AG08396 (cell line): ENCODE measurements around the gene ARHGEF28.

Source experiments
- DNase-seq: peaks from one replicate; pipeline ENCODE4 v3.0.0; 2012; ENCODE audit warnings: low spot score, mixed read lengths

Gene ARHGEF28

GRCh38 chr5:73735032-73735734 lies 109.2 kb downstream of the ARHGEF28 start:
- DNase-seq, result no peak

DNA sequence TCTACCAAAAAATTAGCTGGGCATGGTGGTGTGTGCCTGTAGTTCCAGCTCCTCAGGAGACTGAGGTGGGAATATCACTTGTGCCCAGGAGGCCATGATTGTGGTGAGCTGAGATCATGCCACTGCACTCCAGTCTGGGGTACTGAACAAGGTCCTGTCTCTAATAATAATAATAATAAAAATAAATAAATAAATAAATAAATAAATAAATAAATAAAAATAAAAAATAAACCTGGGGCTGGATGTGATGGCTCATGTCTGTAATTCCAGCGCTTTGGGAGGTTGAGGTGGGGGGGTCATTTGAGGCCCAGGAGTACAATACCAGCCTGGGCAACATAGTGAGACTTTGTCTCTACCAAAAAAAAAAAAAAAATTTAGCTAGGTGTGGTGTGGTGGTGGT lies 113.7 kb downstream of the ARHGEF28 start:
- DNase-seq, result no peak

DNA sequence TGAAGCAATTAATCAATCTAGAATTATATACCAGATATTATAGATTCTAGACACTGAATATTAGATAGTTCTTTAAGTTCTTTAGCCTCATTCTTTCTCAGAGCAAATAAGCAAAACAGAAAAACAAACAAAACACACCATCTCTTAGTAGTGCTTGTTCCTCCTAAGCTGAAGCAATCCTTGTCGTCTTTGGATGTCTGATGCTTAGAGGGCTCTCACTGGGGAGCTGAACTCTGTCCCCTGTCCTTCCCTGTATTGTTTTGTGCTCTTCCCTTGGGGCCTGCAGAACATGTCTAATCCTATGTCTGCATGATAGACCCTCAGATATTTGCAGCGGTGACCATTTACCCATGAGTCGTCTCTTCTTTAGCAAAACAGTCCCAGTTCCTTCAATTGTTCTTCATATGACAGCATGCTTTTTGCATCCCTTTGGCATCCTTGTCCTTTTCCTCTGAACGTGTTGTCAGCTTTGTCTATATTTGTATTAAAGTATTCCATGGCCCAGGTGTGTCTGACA lies 114.3 kb downstream of the ARHGEF28 start:
- no peak for DNase-seq

DNA sequence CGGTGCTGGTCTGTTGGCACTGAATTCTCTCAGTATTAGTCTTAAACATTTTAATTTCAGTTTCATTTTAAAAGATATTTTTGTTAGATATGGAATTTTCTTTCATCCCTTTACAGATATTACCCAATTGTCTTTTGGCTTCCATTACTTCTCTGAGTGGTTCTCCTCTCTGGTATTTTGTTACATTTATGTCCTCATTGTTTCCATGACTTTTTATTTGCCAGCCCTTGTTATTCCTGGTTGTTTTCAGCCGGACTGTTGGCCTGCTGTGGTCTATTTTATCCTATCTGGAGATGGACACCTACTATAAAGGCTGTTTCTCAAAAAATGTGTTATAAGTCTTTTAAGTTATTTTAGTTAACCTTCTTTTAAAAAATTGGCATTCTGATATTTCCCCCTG lies 117.2 kb downstream of the ARHGEF28 start:
- no peak for DNase-seq

GRCh38 chr5:73745836-73746235 lies 119.8 kb downstream of the ARHGEF28 start:
- no peak for DNase-seq

DNA sequence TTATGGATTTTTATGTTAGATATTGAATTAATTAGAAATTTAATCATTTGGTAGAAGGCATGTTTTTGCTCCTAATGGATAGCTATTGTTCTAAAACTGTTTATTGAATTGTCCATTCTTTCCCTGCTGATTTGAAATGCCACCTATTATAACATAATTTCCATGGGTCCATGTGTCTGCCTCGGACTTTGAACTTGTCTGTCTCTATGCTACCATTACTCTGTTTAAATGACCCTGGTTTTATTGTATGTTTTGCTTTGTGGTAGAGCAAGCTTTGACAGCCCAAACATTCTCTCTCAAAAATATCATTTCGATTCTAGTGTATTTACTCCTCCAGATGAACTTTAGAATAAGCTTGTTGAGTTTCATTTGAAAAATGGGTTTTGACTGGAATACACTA lies 120.6 kb downstream of the ARHGEF28 start:
- DNase-seq, result no peak

DNA sequence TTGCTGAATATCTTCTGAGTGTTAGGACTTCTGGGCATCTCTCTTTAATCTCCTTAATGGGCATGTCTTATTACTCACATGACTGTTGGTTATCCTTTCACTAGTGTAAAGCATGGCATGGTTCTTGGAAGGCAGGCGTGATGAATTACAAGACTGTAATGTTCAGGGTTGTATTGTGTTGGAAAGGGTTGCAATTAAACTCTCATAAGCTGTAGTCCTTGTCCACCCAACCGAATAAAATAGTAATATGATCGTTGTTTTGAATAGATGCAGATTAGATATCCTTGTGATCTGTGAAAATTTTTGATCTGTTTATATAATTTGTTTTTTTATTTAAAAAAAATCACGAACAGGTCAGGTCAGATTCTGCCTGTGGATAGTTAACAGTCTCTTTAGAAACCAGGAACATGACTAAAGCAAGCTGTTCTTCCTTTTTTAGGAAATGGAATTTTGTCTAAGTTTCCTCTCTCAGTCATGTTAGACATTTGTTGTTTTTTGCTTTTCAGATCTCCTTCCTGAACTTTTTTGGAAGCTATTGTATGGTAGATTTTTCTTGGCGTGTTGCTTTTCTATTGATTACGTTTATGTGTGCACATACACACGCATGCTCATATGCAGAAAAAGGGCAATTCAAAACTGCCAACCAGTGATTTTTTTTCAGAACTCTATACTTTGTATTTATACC lies 121.8 kb downstream of the ARHGEF28 start:
- no peak for DNase-seq

GRCh38 chr5:73748510-73749400 lies 122.8 kb downstream of the ARHGEF28 start:
- DNase-seq, result peak; percentile 41

GRCh38 chr5:73749485-73750270 lies 123.7 kb downstream of the ARHGEF28 start:
- DNase-seq, result no peak

- no peak for DNase-seq
Measured at GRCh38 chr5:73751254-73751914, 125.4 kb downstream of the ARHGEF28 start.

- no peak for DNase-seq
Measured at GRCh38 chr5:73754254-73754653, 128.3 kb downstream of the ARHGEF28 start.

DNA sequence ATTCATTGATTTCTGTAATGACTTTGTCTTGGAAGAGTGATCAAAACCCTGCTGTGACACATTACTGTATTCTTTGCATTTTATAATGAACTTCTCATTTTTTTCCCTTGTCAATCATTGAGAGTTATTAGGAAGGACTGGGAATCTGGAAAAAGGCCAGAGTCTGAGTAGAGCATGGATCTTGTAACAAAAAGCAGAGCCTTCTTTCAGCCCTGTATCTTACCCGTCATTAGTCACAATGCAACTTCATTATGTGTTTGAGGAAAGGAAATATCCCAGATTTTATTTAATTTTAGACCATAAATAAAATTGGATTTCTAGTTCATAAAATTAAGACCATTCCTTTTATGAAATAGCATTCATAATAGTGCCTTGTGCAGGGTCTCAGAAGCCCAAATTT lies 131.4 kb downstream of the ARHGEF28 start:
- DNase-seq, result no peak

GRCh38 chr5:73759771-73760170 lies 133.8 kb downstream of the ARHGEF28 start:
- no peak for DNase-seq

- DNase-seq, result no peak
Measured at GRCh38 chr5:73763300-73764032, 137.5 kb downstream of the ARHGEF28 start.

- peak; percentile 61 for DNase-seq
Measured at GRCh38 chr5:73764586-73764985, 138.6 kb downstream of the ARHGEF28 start.

- no peak for DNase-seq
Measured at GRCh38 chr5:73764996-73765395, 139.0 kb downstream of the ARHGEF28 start.

DNA sequence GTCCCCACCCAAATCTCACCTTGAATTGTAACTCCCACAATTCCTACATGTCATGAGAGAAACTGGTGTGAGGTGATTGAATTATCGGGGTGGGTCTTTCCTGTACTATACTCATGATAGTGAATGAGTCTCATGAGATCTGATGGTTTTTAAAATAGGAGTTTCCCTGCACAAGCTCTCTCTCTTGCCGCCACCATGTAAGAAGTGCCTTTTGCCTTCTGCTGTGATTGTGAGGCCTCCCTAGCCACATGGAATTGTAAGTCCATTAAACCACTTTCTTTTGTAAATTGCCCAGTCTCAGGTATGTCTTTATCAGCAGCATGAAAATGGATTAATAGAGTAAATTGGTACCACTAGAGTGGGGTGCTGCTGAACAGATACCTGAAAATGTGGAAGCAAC lies 140.9 kb downstream of the ARHGEF28 start:
- no peak for DNase-seq

DNA sequence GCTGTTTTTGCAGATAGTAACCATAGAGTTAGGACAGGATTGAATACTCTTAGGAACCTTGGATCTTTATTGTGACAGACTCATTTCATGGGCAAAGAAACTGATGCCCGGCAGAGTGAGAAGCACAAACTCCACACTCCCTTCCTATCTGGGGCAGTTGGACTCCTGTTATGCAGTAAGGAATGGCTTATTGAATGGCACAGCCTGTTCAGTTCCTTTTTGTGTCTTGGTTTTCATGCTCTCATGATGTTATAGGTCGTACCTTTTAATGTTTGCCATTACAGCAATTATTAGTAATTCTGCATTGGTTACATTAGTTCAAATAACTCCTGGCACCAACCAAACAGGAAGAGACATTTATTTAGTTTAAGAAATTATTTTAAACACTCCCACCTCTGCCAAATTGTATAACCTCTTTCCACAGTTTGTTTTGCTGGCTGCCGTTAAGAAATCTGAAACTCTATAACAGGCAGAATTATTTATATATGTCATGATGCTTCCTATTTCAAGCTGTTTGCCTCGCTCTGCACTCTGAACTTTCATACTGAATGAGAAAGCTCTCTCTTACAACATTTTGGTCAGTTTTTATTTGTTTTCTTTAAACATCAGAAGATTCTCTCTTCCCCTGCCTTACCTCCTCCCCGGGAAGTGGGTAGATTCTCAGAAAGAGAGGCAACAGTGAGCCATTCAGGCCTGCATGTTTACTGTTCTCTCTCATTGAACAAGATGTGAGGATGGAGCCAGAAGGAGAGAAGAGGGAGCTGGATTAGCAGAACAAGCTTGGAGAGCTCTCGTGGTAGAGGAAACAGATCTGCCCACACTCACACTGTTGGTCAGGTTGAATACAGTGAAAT lies 144.4 kb downstream of the ARHGEF28 start:
- DNase-seq, result peak; percentile 12

DNA sequence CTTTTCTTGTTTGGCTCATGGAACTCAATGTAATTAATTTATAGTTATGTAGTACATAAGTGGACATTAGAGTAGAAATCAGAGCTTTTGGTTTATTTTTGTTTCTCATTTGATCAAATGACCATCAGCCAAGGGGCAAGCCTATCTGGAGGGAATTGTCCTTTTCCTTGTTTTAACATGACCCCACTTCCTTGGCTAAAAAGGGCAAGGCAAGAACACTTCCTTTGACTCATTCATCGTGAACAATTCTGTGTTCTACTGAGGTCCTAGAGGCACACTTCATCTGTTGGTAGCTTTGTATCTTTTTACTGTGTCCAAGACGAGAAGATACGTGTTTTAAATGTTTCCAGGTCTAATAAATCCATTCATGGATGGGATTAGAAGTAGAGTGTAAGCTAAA lies 148.9 kb downstream of the ARHGEF28 start:
- DNase-seq, result no peak

DNA sequence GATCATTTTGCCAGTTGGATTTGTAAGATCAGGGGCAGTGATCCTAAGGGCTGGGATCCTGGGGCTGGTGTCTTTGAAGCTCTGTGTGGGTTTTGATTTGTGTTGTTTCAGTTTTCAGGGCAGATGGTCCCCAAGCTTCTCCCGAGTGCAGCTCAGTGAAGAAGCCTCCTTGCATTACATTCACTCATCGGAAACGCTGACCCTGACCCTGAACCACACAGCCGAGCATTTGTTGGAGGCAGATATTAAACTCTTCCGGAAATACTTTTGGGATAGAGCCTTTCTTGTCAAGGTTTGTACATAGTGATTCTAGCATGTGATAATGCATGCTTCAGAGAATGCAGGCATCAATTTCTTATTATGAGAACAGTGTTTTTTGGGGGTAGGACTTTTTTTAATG lies 150.4 kb downstream of the ARHGEF28 start:
- no peak for DNase-seq
